NAMALWA (cell line): ENCODE results near the gene CUEDC1.
"Not testable (repeated sequence)": the region's sequence is repeated elsewhere in the genome, so short reads cannot be mapped to it uniquely, and the experiment has no call there.

Experiments used
- DNase-seq: peaks from one replicate; pipeline ENCODE4 v3.0.0-alpha.2; 2015; ENCODE audit warnings: low spot score

CUEDC1 gene

GRCh38 chr17:57859601-57860413 is 95.4 kb downstream of the CUEDC1 start:
- DNase-seq, result no peak

- DNase-seq, result no peak
These were observed 96.4 kb downstream of the CUEDC1 start for GRCh38 chr17:57858838-57859237.

DNA sequence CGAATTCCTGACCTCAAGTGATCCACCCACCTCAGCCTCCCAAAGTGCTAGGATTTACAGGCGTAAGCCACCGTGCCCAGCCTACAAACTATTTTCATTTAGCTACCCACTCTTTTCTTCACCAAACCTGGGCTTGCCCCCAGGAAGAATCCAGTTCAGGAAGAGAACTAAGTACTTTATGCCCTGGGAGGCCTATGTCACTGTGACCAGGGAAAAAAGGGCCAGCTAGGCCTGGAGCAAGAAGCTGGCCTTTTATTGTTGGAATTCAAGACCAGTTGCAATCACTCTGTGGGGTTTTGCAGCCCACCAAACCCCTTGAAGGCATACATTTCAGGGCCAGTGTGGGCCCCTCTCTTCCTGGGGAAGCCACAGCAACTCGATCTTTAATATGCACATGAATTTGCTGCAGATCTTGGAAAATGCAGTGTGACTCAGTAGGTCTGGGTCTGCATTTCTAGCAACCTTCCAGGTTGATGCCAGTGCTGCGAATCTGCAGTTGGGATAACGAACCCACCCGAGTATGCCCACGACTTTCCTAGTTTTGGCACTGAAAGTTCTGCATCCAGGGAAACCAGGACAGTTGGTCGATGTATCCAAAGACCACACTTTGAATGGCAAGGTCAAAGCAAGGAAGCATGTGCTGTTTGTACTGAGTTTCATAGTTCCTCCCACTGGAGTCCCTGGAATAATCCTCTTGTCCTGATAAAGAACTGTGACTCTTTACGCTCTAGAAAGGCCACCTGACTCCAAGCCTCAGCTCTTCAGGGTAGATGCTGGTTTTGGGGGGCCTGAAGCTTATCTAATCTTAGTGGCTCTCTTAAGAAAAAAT is 98.2 kb downstream of the CUEDC1 start:
- DNase-seq, result no peak

GRCh38 chr17:57855391-57856035 is 99.7 kb downstream of the CUEDC1 start:
- no peak for DNase-seq

DNA sequence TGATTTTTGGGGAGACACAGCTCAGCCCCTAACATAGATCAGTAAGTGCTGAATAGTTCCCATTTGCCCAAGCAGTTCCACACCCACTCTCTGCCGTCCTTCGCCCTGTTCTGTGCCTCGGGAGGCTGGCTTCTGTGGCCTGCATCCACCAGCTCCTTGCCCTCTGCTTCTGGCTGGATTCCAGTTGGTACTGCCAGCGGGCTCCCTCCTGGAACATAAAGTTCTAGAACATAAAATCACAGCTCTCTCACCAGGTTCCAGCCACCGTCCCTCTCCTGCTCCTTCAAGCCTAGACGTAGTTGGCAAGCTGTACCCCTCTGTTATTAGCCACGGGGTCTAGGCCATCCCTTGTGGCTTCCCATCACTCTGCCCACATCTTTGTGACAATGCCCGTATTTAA is 101.5 kb downstream of the CUEDC1 start:
- no peak for DNase-seq

DNA sequence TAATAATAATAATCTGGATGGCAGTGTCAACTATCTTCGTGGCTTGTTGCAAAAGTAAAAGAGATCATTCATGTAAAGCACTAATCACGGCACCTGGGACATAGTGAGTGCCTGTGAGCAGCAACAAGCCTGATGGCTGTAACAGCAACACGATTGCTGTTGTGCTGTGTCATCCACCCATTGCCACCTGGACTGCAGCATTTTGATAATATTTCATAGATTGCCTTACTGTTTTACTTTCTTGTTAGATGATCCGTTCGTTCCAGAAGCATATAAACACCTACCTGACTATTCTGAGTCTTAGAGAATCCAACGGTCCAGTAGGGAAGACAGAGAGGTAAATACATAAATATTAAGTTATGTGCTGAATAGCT is 102.3 kb downstream of the CUEDC1 start:
- DNase-seq, result no peak

DNA sequence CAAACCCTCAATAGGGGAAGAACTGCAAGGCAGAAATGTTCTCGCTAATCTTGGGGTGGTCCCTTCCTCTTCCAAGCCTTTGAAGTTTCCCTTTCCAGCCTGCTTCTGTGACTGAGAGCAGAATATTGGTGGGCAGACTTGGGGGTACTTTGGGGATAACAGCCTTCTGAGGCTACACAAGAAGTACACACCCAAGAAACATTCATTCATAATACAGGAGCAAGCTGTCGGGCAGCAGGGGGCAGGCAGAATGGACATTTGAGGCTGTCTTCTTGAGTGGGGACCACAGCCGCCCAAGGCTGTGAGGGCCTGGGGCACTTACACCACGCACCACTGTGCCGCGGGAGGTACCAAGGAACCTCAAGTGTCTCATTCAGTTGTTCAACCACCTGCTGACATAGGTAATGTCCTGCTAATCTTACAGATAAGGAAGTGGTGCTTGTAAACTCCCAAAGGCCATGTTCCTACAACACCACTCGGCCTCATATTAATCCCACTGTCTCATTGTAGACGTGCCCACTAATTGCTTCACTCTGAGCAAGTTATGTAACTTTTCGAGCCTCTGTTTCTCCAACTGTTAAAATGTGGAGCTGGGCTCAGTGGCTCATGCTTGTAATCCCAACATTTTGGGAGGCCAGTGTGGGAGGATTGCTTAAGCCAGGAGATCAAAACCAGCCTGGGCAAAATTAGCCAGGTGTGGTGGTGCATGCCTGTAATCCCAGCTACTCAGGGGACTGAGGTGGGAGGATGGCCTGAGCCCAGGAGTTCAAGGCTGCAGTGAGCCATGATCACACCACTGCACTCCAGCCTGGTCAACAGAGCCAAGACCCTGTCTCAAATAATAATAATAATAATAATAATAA is 102.9 kb downstream of the CUEDC1 start:
- DNase-seq, result no peak

DNA sequence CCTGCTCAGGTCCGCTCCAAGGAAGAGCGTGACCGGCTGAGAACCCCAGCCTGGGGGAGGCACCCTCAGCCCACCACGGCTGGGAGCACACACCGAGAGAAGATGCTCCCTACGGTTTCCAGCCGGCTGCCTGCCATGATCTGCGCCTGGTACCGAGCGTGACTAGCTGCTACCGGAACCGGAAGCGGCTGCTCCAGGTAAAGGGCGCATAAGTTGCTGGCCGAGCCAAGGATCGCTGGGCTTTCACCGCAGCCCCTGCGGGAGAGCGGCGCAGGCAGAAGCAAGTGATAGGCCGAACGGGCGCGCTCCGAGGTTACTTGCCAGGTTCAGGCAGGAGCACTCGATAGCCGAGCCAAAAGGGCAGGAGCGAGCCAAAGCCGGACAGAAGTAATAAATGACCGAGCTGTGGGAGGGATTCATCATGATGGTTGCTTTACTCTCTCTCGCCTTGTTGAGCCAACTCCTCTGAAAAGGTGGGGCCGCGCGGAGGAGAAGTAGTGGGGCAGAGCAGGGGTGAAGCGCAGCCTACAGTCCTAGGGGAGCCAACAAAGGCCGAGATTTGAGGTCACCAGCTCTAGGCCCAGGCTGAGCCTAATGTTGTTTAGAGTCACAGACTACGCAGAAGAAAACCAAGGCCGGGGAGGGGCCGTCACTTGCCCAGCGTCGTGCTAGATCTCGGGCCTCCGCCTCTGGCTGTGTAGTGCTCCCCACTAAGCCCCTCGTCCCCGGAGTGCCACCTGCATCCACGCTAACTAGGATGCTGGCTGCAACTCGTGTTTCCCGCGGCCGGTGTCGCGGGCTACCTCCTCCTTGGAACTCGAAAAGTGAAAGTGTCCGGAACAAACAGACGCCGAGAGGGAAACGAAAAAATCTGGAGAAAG is 105.1 kb downstream of the CUEDC1 start, which contains the start of gene MRPS23:
MRPS23 (minus strand) TSS at position 171 of the 881 bp plus-strand sequence; CDS start at position 137, 34 bp downstream.
- DNase-seq, result peak; percentile 97

DNA sequence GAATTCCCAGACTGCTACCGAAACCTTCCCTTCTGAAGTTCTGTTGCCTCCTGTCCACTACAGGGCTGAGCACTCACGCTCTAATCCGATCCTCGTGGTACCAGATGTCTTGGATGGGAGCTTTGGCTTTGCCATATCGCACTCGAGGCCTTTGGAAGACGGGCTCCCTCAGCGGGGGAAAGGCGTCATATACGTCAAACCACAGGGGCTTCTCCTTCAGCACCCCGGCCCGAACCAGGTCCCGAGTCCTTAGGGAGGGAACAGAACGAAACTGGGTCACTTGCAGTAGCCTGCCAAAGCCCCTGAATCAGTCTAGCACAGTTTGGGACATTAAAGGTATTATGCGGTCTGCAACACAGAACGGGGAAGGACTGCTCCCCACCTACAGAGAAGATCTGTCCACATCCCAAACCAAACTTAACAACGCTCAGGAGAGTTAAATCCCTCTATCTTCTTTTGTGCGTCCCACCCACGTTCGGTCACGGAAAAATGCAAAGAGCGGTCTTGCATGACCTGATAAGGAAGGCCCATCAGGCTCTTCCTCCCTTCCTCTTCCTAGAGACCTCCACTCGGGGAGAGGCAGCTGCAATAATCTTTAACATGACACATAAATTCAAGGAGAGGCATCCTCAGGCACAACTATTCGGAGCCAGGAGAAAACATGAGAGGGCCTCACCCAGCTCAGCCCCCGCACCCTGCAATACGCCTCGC is 105.9 kb downstream of the CUEDC1 start:
- no peak for DNase-seq

GRCh38 chr17:57846056-57846945 is 108.9 kb downstream of the CUEDC1 start:
- DNase-seq, result not testable (repeated sequence)

- DNase-seq, result no peak
These were observed 112.9 kb downstream of the CUEDC1 start for GRCh38 chr17:57842280-57842679.

DNA sequence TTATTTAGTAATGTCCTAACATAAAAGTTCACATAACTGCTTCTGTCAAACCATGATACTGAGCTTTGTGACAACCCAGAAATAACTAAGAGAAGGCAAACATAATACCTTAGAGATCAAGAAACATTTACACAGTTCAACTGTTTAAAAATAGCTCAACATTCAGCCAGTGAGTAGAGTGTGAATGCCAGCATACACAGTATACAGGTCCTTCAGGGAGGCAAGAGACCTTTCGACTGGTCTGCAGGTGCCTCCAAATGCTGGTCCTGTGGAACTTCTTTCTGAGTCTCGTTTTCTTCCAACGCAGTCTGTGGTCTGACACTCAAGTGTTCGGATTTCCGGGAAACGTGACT is 115.7 kb downstream of the CUEDC1 start:
- no peak for DNase-seq

GRCh38 chr17:57838857-57839570 is 116.2 kb downstream of the CUEDC1 start:
- no peak for DNase-seq

- DNase-seq, result no peak
These were observed 116.8 kb downstream of the CUEDC1 start for GRCh38 chr17:57838453-57838852.

- DNase-seq, result no peak
These were observed 119.8 kb downstream of the CUEDC1 start for GRCh38 chr17:57835333-57835900.

DNA sequence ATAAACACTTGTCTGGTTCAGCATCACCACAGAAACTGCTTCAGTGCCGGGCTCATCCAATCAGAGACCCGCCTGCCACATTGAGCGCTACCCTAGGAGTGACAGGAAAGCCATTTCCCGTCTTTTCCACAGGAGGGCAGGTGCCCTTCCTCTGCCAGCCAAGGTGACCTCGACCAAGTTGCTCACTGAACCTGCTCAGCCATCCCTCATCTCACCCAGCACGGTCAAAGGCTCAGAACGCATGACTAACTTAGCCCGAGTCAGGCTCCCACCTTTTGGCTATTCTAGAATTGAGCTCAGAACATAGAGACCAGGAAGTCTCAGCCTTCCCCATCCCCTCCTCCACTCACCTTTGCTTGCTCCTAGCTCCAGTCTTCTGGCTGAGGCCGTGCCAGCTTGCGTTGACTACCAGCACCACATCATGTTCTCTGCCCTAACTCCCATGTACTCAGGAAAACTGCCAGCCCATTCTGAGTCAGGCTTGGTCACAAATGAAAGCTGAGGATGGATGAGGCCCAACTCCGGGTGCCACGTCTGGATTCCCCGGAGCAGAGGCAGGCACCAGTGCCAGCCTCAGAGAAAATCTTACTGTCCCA is 121.0 kb downstream of the CUEDC1 start:
- DNase-seq, result no peak

DNA sequence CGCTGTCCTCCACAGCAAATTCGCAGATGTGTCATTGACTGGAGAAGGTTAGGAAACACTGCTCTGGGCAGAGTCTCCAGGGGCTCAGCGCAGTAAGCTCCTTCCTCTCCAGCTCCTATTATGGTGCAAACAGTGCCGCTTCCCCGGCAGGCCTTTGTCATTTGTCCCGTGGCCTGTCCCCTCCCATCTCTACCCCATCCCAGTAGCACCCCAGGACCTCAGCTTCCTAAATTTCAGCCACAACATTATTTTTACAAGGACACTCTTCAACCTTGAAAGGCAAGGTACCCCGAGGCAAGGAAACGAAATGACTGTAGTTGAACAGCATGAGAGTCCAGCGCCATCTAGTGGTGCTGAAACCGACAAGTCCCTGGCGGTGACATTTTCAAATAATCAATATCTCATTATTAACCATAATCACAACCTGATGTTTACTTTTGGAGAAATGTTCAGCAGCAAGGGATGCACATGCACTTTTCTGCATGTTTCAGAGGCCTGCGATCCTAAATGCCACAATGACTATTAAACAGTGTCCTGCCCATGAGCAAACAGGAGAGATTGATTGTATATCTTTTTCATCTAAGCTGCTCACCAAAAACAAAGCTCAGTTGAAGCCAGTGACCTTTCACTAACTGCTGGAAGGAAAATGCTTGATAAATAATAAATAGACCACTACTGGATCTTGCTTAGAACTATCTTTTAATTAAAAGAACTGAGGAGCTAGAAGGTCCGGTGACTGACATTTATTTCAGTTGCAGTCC is 121.9 kb downstream of the CUEDC1 start:
- peak; percentile 76 for DNase-seq
